SK-N-SH (cell line): Measurements from ENCODE around the gene CTTN.

ENCODE experiments used
- CHD2 ChIP-seq: fragments of 150-350 bp; IDR thresholded peaks from 2 replicates; pipeline ENCODE4 v1.6.1; 2018; ENCODE audit warnings: low read length; ENCODE audit not compliant: partially characterized antibody
- CTCF ChIP-seq: fragments of 200-600 bp; sonication (generic); IDR thresholded peaks from 2 replicates; pipeline ENCODE4 v1.6.1; 2017; ENCODE audit warnings: antibody characterized with exemption, mild to moderate bottlenecking, moderate library complexity
- ELF1 ChIP-seq: IDR thresholded peaks from 2 replicates; pipeline ENCODE4 v1.4.0; 2012
- EP300 ChIP-seq, 2 experiments: IDR thresholded peaks; 2 replicates each; pipeline versions ENCODE4 v1.4.0 to v1.6.1; 2012; ENCODE audit warnings: borderline replicate concordance in 1 of 2, low read depth in 1 of 2, low read length in 1 of 2
- EZH2phosphoT487 ChIP-seq: fragments of 200-600 bp; sonication (generic); IDR thresholded peaks from 2 replicates; pipeline ENCODE4 v1.6.1; 2017; ENCODE audit warnings: low read depth, mixed run types, mild to moderate bottlenecking, antibody characterized with exemption, moderate library complexity, borderline replicate concordance
- FOXM1 ChIP-seq: IDR thresholded peaks from 2 replicates; pipeline ENCODE4 v1.4.0; 2012; ENCODE audit warnings: low read depth, mild to moderate bottlenecking
- JUND ChIP-seq: IDR thresholded peaks from 2 replicates; pipeline ENCODE4 v1.4.0; 2012
- YY1 ChIP-seq: IDR thresholded peaks from 2 replicates; pipeline ENCODE4 v1.4.0; 2012; ENCODE audit warnings: low read depth, mild to moderate bottlenecking

- TF ChIP-seq EP300 (IDR thresholded peaks at IDR 0.05; ENCODE audit: borderline replicate concordance in 1 of 2, low read depth in 1 of 2, low read length in 1 of 2) (no peak), YY1 (no peak), CTCF (no peak), FOXM1 (no peak), CHD2 (no peak), ELF1 (no peak), EZH2phosphoT487 (no peak), JUND (no peak)
Measured at GRCh38 chr11:70410276-70411205, 12.2 kb downstream of the CTTN start.
